Activated T-cell treated with anti-CD3 and anti-CD28 coated beads for 4 hours (primary cell): Measurements from ENCODE around the gene SIPA1.
"Not testable (repeated sequence)": the region's sequence is repeated elsewhere in the genome, so short reads cannot be mapped to it uniquely, and the experiment has no call there.

Experiments
- DNase-seq: peaks from one replicate; pipeline ENCODE4 v3.0.0-alpha.2; 2020

The SIPA1 gene

GRCh38 chr11:65623852-65624616 is 13.9 kb upstream of the SIPA1 start:
- no peak for DNase-seq

DNA sequence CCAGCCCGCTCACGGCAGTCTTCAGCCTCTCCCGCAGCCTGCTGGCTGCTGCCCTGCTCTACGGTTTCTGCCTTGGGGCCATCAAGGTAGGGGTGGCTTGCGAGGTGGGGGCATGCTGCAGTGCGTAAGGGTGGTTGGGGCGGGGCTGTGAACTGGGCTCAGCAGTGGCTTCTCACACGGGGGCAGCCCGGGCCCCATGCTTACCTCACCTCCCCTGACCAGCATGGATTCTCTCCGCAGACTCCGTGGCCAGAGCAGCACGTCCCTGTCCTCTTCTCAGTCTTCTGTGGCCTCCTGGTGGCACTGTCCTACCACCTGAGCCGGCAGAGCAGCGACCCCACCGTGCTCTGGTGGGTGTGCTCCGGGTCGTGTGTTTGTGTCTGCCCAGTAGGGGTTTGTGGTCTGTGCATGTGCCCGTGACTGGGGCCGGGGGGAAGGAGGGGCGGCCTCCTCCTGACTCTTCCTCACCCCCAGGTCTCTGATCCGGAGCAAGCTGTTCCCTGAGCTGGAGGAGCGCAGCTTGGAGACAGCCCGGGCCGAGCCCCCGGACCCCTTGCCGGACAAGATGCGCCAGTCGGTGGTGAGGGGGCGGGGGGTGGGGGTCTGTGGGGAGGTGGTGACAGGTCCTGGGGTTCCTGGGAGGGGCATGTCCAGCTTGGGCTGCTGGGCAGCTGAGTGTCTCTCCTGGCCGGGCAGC is 12.8 kb upstream of the SIPA1 start:
- no peak for DNase-seq

GRCh38 chr11:65625628-65626342 is 12.1 kb upstream of the SIPA1 start:
- DNase-seq = no peak

GRCh38 chr11:65627202-65627601 is 10.7 kb upstream of the SIPA1 start:
- no peak for DNase-seq

DNA sequence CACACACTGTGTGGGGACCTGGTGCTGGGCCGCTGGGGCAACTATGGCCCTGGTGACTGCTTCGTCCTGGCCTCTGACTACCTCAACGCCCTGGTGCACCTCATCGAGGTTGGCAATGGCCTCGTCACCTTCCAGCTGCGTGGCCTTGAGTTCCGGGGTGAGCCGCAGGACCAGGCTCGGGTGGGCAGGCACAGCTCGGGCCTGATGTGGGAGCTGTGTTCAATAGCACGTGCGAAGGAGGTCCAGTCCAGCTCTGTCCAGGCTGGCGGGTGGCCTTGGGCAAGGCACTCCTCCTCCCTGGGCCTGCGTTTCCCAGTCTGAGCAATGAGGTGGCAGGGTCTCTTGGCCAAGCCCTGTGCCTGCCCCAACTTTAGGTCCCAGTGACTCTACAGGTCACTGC is 8.3 kb upstream of the SIPA1 start:
- no peak for DNase-seq

DNA sequence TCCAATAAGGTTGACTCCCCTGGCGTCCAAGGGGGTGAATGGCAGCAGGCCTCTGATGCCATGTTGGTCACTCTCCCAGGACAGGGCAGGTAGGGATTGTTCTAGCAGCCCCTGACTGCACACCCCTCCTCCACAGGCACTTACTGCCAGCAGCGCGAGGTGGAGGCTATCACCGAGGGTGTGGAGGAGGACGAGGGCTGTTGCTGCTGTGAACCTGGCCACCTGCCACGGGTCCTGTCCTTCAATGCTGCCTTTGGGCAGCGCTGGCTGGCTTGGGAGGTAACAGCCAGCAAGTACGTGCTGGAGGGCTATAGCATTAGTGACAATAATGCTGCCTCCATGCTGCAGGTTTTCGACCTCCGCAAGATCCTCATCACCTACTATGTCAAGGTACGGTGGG is 7.7 kb upstream of the SIPA1 start:
- DNase-seq = no peak

DNA sequence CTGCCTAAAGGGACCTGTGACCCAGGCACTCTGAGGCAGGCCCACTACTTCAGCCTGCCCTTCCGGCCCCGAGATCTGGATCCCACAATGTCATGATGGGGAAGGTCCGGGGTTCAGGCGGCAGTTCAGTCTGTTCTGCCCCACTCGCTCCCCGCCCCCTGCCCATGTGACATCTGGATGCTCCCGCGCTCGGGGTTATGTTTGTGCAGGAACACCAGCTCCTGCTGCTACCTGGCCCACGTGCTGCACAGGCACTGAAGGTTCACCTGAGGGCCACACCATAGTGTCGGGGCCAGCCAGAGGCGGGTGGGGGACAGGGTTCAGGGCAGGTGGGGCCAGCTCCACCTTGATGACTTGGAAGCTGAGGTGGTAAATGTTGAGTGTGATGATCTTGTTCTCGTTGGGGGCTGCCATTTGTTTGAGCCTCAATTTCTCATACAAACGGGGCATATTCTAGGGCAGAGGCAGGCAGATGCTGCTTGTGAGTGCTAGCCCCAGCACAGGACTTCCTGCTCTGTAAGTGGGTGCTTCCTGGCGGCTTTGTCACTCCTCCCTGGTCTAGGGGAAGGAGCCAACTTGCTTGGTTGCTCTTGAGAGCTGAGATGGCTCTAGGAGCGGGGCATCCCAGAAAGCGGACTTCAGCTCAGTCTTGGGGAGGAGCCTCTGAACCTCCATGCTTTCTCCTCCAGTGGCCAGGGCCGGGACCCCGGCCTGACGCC is 4.4 kb upstream of the SIPA1 start:
- no peak for DNase-seq

DNA sequence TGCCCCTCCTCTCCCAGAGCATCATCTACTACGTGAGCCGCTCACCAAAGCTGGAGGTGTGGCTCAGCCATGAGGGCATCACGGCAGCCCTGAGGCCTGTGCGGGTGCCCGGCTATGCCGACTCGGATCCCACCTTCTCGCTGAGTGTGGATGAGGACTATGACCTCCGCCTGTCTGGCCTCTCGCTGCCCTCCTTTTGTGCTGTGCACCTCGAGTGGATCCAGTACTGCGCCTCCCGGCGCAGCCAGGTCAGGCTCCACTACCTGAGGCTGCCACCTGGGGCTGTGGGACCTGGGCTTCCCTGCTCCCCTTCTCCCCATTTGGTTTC is 3.8 kb upstream of the SIPA1 start:
- no peak for DNase-seq

- DNase-seq = no peak
Measured at GRCh38 chr11:65634440-65634839, 3.5 kb upstream of the SIPA1 start.

GRCh38 chr11:65634905-65635731 is 2.8 kb upstream of the SIPA1 start:
- no peak for DNase-seq

GRCh38 chr11:65636108-65637031 is 1.5 kb upstream of the SIPA1 start:
- no peak for DNase-seq

DNA sequence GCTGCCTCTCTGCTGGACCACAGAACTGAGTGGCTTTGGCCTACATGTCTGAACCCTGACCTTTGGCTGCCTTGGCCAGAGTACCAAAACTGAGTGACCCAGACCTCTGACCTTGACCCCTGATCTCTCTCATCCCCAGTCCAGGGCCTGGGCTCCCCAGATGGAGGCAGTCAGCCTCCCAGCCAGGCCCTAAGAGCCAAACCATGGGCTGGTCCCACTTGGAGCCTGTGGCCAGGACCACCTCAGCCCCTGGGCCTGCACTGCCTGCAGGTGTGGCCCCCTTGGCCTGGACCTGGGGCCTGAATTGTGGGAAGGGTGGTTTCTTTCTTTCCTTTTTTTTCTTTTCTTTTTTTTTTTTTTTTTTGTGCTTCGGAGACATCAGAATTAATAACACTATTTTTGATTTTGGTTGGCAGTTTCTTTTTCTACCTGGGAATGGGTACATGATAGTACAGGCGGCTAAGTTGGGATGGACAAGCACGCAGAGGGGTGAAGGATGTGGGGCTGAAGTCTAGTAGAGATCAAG is 806 bp upstream of the SIPA1 start:
- DNase-seq = no peak

DNA sequence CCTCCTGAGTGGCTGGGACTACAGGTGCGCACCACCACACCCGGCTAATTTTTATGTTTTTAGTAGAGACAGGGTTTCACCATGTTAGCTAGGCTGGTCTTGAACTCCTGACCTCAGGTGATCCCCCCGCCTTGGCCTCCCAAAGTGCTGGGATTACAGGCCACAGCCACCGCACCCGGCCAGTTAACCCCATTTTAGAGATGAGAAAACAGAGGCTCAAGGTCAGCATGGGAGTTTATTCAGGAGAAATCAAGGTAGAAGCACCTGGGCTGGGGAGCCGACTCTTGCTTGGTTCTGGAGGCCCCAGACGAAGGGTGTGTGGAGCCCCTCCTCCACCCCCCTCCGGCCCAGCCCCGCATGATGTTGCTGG is 1.3 kb downstream of the SIPA1 start:
- not testable (repeated sequence) for DNase-seq

DNA sequence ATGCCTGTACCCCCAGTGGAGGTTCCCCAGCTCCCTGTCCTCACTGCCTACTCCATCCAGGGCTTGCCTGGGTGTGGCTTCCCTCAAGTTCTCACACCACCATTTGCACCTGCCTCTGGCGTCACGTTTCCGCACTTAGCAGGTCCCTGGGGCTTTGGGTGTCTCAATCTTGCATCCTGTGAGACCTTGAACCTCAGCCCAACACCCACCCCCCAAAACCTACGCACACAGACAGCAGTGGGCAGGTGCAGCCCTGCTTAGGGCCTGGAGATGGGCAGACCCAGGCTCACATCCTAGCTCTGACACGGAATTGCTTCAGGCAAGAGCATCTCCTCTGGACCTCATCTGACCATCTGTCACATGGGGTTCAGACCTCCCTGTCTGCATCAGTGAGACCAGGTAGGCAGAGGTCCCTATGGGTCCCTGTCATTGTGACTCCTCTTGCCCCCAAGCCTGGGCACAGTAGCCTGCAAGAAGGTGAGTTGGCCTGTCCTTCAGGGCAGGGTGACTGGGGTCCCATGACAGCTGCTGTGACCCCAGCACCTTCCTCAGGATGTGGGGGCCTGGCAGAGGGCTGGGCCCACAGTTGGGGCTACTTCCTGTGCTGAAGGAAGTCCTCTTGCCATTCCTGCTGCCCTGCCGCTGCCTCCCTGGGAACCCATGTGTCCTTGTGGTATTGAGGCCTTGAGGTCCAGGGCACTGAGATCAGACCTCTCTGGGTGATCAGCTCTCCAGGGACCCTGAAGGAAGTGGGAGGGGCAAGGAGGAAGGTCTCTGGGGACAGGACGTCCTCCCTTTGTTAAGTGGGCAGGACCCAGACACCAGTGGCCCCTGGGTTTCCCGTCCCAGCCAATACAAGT is 2.0 kb downstream of the SIPA1 start:
- peak; percentile 35 for DNase-seq

DNA sequence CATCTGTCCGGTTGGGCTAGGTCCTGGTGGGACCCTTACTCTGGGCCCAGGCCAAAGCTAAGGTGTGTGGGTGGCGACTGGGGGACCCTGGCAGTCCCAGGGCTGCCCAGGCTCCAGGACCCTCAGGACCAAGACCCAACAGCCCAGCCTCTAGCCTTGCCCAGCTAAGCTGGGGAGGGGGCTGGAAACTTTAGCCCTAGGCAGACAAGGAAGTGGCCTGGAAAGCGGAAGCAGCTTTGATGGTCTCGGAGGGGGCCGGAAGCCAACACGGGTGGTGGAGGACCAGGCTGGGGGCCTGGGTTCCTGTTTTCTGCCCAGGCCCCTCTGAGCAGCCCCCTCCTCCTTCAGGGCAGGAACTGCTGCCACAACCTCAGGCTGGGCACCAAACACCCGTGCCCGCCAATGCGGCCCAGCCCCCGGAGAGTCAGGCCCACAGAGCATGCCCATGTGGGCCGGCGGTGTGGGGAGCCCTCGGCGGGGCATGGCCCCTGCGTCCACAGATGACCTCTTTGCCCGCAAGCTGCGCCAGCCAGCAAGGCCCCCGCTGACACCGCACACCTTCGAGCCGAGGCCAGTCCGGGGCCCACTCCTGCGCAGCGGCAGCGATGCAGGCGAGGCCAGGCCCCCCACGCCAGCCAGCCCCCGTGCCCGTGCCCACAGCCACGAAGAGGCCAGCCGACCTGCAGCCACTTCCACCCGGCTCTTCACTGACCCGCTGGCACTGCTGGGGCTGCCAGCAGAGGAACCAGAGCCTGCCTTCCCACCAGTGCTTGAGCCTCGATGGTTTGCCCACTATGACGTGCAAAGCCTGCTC is 2.8 kb downstream of the SIPA1 start:
- DNase-seq = no peak

- DNase-seq = no peak
Measured at GRCh38 chr11:65641297-65642013, 3.6 kb downstream of the SIPA1 start.

DNA sequence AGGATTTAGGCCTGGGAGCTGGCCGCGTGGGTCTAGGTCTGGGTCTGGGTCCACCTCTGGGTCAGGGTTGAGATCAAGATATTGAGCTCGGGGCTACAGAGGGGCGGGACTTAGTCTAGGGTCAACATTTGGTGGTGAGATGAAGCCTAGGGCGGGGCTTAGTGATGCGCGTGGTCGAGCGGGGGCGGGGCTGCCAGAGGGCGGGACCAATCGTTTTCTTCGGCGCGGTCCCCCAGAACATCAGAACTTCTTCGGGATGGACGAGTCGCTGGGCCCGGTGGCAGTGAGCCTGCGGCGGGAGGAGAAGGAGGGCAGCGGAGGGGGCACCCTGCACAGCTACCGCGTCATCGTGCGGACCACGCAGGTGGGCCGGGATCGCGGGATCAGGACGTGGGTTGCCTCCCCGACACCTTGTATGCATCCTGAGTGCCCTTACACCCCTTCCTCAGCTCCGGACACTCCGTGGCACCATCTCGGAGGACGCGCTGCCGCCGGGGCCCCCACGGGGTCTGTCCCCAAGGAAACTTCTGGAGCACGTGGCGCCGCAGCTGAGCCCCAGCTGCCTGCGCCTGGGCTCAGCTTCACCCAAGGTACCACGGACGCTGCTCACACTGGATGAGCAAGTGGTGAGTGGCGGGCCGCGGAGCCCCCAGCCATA is 4.2 kb downstream of the SIPA1 start:
- no peak for DNase-seq

DNA sequence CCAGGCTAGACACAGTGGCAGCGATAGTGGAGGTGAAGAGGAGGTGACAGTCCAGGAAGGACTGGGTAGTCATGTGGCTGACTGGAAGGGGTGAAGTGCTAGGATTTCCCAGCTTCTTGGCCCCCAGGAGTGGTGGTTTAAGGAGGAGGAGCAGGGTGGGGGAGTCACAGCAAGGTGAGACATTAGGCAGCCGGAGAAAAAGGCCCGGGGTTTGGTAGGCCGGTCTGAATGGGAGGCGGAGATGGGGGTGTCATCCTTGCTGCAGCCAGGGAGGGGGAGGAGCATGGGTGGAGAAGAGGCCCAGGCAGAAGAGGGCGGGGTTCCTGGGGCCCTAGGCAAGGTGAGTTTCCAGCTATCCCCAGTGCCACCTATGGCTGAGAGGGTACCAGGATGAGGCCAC is 6.1 kb downstream of the SIPA1 start:
- DNase-seq = no peak
